HepG2 (cell line): ENCODE data around the gene AKAP8. TPM values are rescaled to one million over a fixed set of nuclear protein-coding genes. Genes with fewer than 3 reads are reported as not detected.

ENCODE experiments used
- ADNP ChIP-seq: sonication (generic); formaldehyde crosslinking; IDR thresholded peaks from 2 replicates; pipeline ENCODE4 v1.4.0; 2020; ENCODE audit warnings: missing genetic modification reagents
- AGO2 ChIP-seq: fragments of 200-400 bp; formaldehyde crosslinking; optimal IDR thresholded peaks from 2 replicates; pipeline ENCODE3; 2017; ENCODE audit warnings: mild to moderate bottlenecking, low read depth, low read length, moderate library complexity
- ATF7 ChIP-seq, 2 experiments: fragments of 450-650 bp in 1 of 2; sonication (generic) in 1 of 2; formaldehyde crosslinking in 1 of 2; IDR thresholded peaks; 2 replicates each; pipeline versions ENCODE4 v1.4.0 to v1.6.1; 2016 to 2020; ENCODE audit warnings: antibody characterized with exemption in 1 of 2, mild to moderate bottlenecking in 1 of 2, missing genetic modification reagents in 1 of 2
- EP300 ChIP-seq, 3 experiments: sonication (generic) in 1 of 3; formaldehyde crosslinking in 1 of 3; IDR thresholded peaks; 2 replicates each; pipeline versions ENCODE4 v1.5.1 to v1.6.1; 2011 to 2020; ENCODE audit warnings: low read depth in 2 of 3, low read length in 2 of 3, borderline replicate concordance in 1 of 3, improper control_type of control experiment in 1 of 3, mild to moderate bottlenecking in 1 of 3, missing genetic modification reagents in 1 of 3, moderate library complexity in 1 of 3
- ETV6 ChIP-seq: sonication (generic); formaldehyde crosslinking; conservative IDR thresholded peaks from 2 replicates; pipeline ENCODE4 v1.4.0; 2020; ENCODE audit warnings: missing genetic modification reagents
- REL ChIP-seq: sonication (generic); formaldehyde crosslinking; conservative IDR thresholded peaks from 2 replicates; pipeline ENCODE4 v1.8.0; 2022; ENCODE audit warnings: mild to moderate bottlenecking, missing genetic modification reagents, moderate library complexity
- RNF2 ChIP-seq: fragments of 450-650 bp; conservative IDR thresholded peaks from 2 replicates; pipeline ENCODE4 v1.6.1; 2016; ENCODE audit warnings: low read depth
- ZBTB7A ChIP-seq: sonication (generic); formaldehyde crosslinking; IDR thresholded peaks from 2 replicates; pipeline ENCODE4 v1.8.0; 2022; ENCODE audit warnings: mild to moderate bottlenecking, missing genetic modification reagents
- ZNF225 ChIP-seq: sonication (generic); formaldehyde crosslinking; IDR thresholded peaks from 2 replicates; pipeline ENCODE4 v1.4.0; 2020; ENCODE audit warnings: mild to moderate bottlenecking, missing genetic modification reagents
- ZNF263 ChIP-seq: sonication (generic); formaldehyde crosslinking; IDR thresholded peaks from 2 replicates; pipeline ENCODE4 v1.4.0; 2020; ENCODE audit warnings: missing genetic modification reagents
- ZNF292 ChIP-seq: sonication (generic); formaldehyde crosslinking; IDR thresholded peaks from 2 replicates; pipeline ENCODE4 v1.8.1; 2022; ENCODE audit warnings: mild to moderate bottlenecking, low read depth, missing genetic modification reagents, borderline replicate concordance
- ZNF3 ChIP-seq: IDR thresholded peaks from 2 replicates; pipeline ENCODE4 v1.7.0; 2017; ENCODE audit warnings: inconsistent platforms
- ZNF329 ChIP-seq: sonication (generic); formaldehyde crosslinking; IDR thresholded peaks from 2 replicates; pipeline ENCODE4 v1.9.0; 2021; ENCODE audit warnings: low read depth, mild to moderate bottlenecking, missing genetic modification reagents
- ZNF432 ChIP-seq: sonication (generic); formaldehyde crosslinking; IDR thresholded peaks from 2 replicates; pipeline ENCODE4 v1.5.0; 2020; ENCODE audit warnings: missing genetic modification reagents, mild to moderate bottlenecking, borderline replicate concordance
- ZNF556 ChIP-seq: sonication (generic); formaldehyde crosslinking; IDR thresholded peaks from 2 replicates; pipeline ENCODE4 v1.4.0; 2020; ENCODE audit warnings: mild to moderate bottlenecking, missing genetic modification reagents, borderline replicate concordance
- ZNF607 ChIP-seq: sonication (generic); formaldehyde crosslinking; IDR thresholded peaks from 2 replicates; pipeline ENCODE4 v1.5.1; 2020; ENCODE audit warnings: missing genetic modification reagents, mild to moderate bottlenecking, borderline replicate concordance
- ZSCAN31 ChIP-seq: sonication (generic); formaldehyde crosslinking; IDR thresholded peaks from 2 replicates; pipeline ENCODE4 v1.5.0; 2020; ENCODE audit warnings: low read depth, mild to moderate bottlenecking, missing genetic modification reagents
- polyA plus RNA-seq, 8 experiments: library from polyadenylated mRNA; depleted of rRNA in 3 of 8; stranded (reverse) in 7 of 8; unstranded in 1 of 8; fragments of >200 nt; fragmentation: Illumina TruSeq in 4 of 8; extraction: Trizol in 4 of 8; gene quantifications; 2 replicates each; pipeline versions ENCODE4 v1.2.1 to v1.2.3, GENCODE V29; 2011 to 2016; ENCODE audit warnings: low read depth in 4 of 8, missing spikeins in 1 of 8, mixed read lengths in 1 of 8; ENCODE audit not compliant: insufficient read depth in 1 of 8
- total RNA-seq, 5 experiments: library from RNA; depleted of rRNA; stranded (reverse); fragments of >200 nt; fragmentation: Illumina TruSeq; extraction: Trizol; gene quantifications; 2 replicates each; pipeline ENCODE4 v1.2.3, GENCODE V29; 2016; ENCODE audit warnings: low read depth in 1 of 5
- TF ChIP-seq, protein P1 (sequence below): sonication (generic); formaldehyde crosslinking; IDR thresholded peaks from 2 replicates; pipeline ENCODE4 v1.5.0; 2020; ENCODE audit warnings: mild to moderate bottlenecking, missing genetic modification reagents
- TF ChIP-seq, protein P2 (sequence below): sonication (generic); formaldehyde crosslinking; IDR thresholded peaks from 2 replicates; pipeline ENCODE4 v1.4.0; 2020; ENCODE audit warnings: low read depth, mild to moderate bottlenecking, missing genetic modification reagents
- TF ChIP-seq, protein P3 (sequence below): sonication (generic); formaldehyde crosslinking; IDR thresholded peaks from 2 replicates; pipeline ENCODE4 v1.8.1; 2023; ENCODE audit warnings: missing genetic modification reagents, inconsistent platforms, borderline replicate concordance
- TF ChIP-seq, protein P4 (sequence below): sonication (generic); formaldehyde crosslinking; IDR thresholded peaks from 2 replicates; pipeline ENCODE4 v1.4.0; 2020; ENCODE audit warnings: mild to moderate bottlenecking, missing genetic modification reagents

AKAP8 gene
- total and polyA plus RNA-seq, 2 of the 13 experiments (the other 11 are each of a cell fraction or from before 2014, with no cell fraction given): 15.9 to 22.1 TPM

DNA sequence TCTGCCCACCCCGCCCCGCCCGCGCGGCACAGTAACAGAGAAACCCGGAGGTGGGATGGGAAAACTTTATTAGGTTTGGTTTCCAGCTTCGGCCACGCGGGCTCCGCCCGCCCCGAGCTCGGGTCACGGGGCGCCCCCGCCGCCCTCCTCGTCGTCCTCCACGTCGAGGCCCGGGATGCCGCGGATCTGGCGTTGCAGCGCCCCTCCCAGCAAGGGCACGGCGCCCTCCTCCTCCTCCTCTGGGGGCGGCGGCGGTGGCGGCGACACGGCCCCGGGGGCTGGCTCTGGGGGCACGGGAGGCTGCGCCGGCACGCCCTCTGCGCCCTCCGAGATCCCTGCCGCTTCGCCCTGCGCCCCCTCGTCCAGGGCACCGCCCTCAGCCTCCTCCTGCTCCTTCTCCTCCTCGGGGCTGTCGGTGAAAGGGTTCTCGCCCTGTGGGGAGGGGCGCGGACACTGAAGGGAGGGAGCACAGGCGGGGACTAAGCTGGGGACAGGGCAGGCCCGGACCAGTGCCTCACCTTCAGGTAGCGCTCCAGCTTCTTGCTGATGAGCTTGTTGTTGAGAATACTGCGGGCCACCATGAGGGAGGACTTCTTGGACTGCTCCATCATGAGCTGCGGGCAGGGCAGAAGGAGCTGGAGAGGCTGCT, 536 bp upstream of the AKAP8 start (continued):
- TF ChIP-seq ZNF607 (CRISPR knock-in tag): peak; percentile 80; the same call in 1 of the 2 replicates
- TF ChIP-seq, protein P1, sequence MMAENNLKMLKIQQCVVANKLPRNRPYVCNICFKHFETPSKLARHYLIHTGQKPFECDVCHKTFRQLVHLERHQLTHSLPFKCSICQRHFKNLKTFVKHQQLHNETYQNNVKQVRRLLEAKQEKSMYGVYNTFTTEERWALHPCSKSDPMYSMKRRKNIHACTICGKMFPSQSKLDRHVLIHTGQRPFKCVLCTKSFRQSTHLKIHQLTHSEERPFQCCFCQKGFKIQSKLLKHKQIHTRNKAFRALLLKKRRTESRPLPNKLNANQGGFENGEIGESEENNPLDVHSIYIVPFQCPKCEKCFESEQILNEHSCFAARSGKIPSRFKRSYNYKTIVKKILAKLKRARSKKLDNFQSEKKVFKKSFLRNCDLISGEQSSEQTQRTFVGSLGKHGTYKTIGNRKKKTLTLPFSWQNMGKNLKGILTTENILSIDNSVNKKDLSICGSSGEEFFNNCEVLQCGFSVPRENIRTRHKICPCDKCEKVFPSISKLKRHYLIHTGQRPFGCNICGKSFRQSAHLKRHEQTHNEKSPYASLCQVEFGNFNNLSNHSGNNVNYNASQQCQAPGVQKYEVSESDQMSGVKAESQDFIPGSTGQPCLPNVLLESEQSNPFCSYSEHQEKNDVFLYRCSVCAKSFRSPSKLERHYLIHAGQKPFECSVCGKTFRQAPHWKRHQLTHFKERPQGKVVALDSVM (CRISPR knock-in tag): peak; percentile 78; the same call in 1 of the 2 replicates
- TF ChIP-seq ADNP (CRISPR knock-in tag): no peak
- TF ChIP-seq EP300 (IDR thresholded peaks at IDR 0.05; ENCODE audit: low read depth in 2 of 2, low read length in 2 of 2): 0 out of 4 replicates have a peak, but pooled peaks of 1 of the 2 experiments have one; percentile 2
- no peak for TF ChIP-seq EP300 (CRISPR knock-in tag; IDR thresholded peaks at IDR 0.05; ENCODE audit: borderline replicate concordance)
- TF ChIP-seq REL: peak; percentile 80; the same call in 1 of the 2 replicates
- no peak for TF ChIP-seq ZNF292 (CRISPR knock-in tag)
- TF ChIP-seq ZNF225 (CRISPR knock-in tag): no peak; the same call in 1 of the 2 replicates
- 0 out of 2 replicates have a peak, but pooled peaks have one; percentile 45 for TF ChIP-seq ZBTB7A (CRISPR knock-in tag)
- TF ChIP-seq ZNF329 (CRISPR knock-in tag): 0 out of 2 replicates have a peak, but pooled peaks have one; percentile 37
- TF ChIP-seq, protein P2, sequence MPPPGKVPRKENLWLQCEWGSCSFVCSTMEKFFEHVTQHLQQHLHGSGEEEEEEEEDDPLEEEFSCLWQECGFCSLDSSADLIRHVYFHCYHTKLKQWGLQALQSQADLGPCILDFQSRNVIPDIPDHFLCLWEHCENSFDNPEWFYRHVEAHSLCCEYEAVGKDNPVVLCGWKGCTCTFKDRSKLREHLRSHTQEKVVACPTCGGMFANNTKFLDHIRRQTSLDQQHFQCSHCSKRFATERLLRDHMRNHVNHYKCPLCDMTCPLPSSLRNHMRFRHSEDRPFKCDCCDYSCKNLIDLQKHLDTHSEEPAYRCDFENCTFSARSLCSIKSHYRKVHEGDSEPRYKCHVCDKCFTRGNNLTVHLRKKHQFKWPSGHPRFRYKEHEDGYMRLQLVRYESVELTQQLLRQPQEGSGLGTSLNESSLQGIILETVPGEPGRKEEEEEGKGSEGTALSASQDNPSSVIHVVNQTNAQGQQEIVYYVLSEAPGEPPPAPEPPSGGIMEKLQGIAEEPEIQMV (CRISPR knock-in tag): no peak
- peak; percentile 27; the same call in 1 of the 2 replicates for TF ChIP-seq ETV6 (CRISPR knock-in tag)
- TF ChIP-seq RNF2: no peak
- TF ChIP-seq AGO2: peak; percentile 97
- TF ChIP-seq, protein P3, sequence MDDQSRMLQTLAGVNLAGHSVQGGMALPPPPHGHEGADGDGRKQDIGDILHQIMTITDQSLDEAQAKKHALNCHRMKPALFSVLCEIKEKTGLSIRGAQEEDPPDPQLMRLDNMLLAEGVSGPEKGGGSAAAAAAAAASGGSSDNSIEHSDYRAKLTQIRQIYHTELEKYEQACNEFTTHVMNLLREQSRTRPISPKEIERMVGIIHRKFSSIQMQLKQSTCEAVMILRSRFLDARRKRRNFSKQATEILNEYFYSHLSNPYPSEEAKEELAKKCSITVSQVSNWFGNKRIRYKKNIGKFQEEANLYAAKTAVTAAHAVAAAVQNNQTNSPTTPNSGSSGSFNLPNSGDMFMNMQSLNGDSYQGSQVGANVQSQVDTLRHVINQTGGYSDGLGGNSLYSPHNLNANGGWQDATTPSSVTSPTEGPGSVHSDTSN (CRISPR knock-in tag): no peak
- no peak for TF ChIP-seq ZNF432 (CRISPR knock-in tag)
- TF ChIP-seq, protein P4, sequence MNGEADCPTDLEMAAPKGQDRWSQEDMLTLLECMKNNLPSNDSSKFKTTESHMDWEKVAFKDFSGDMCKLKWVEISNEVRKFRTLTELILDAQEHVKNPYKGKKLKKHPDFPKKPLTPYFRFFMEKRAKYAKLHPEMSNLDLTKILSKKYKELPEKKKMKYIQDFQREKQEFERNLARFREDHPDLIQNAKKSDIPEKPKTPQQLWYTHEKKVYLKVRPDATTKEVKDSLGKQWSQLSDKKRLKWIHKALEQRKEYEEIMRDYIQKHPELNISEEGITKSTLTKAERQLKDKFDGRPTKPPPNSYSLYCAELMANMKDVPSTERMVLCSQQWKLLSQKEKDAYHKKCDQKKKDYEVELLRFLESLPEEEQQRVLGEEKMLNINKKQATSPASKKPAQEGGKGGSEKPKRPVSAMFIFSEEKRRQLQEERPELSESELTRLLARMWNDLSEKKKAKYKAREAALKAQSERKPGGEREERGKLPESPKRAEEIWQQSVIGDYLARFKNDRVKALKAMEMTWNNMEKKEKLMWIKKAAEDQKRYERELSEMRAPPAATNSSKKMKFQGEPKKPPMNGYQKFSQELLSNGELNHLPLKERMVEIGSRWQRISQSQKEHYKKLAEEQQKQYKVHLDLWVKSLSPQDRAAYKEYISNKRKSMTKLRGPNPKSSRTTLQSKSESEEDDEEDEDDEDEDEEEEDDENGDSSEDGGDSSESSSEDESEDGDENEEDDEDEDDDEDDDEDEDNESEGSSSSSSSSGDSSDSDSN: peak; percentile 47; the same call in 1 of the 2 replicates
- TF ChIP-seq ZSCAN31 (CRISPR knock-in tag): peak; percentile 6; the same call in 1 of the 2 replicates
- no peak for TF ChIP-seq ZNF3 (CRISPR knock-in tag)
- peak; percentile 29; the same call in 1 of the 2 replicates for TF ChIP-seq ZNF556 (CRISPR knock-in tag)
- no peak for TF ChIP-seq ATF7 (IDR thresholded peaks at IDR 0.05)
- 0 out of 2 replicates have a peak, but pooled peaks have one; percentile 8 for TF ChIP-seq ATF7 (CRISPR knock-in tag; IDR thresholded peaks at IDR 0.05)
- TF ChIP-seq ZNF263: peak; percentile 80
